LNCAP (cell line): ENCODE results near the gene WLS.

Experiments used
- CTCF ChIP-seq: fragments of 450-650 bp; IDR thresholded peaks from 2 replicates; pipeline ENCODE4 v1.5.1; 2017; ENCODE audit warnings: mild to moderate bottlenecking

The WLS gene

GRCh38 chr1:68232289-68233148 is at the start of gene WLS:
TSS of gene WLS (minus strand) at chr1:68232523. CDS start at chr1:68232299, 224 bp downstream.
- no peak for TF ChIP-seq CTCF

- TF ChIP-seq CTCF = no peak
Measured at GRCh38 chr1:68280286-68280685, 48.0 kb upstream of the WLS start.

- no peak for TF ChIP-seq CTCF
Measured at GRCh38 chr1:68279846-68280245, 47.5 kb upstream of the WLS start.

GRCh38 chr1:68278221-68278620 is 45.9 kb upstream of the WLS start:
- TF ChIP-seq CTCF = no peak

GRCh38 chr1:68276448-68276847 is 44.1 kb upstream of the WLS start:
- TF ChIP-seq CTCF = no peak

- TF ChIP-seq CTCF = no peak
Measured at GRCh38 chr1:68273530-68273929, 41.2 kb upstream of the WLS start.

GRCh38 chr1:68271596-68271995 is 39.3 kb upstream of the WLS start:
- no peak for TF ChIP-seq CTCF
